Fibroblast of skin of abdomen (primary cell): ENCODE measurements around the gene SNAP29.
"Not testable (repeated sequence)": the region's sequence is repeated elsewhere in the genome, so short reads cannot be mapped to it uniquely, and the experiment has no call there.

Experiments
- DNase-seq: peaks from one replicate; pipeline ENCODE4 v3.0.0-alpha.2; 2013

Gene SNAP29

GRCh38 chr22:20935049-20935448 is 76.2 kb downstream of the SNAP29 start:
- not testable (repeated sequence) for DNase-seq

- not testable (repeated sequence) for DNase-seq
Measured at GRCh38 chr22:20935780-20936539, 77.2 kb downstream of the SNAP29 start.

- no peak for DNase-seq
Measured at GRCh38 chr22:20937031-20937793, 78.4 kb downstream of the SNAP29 start.

- no peak for DNase-seq
Measured at GRCh38 chr22:20937794-20938671, 79.2 kb downstream of the SNAP29 start.

- not testable (repeated sequence) for DNase-seq
Measured at GRCh38 chr22:20939457-20940185, 80.8 kb downstream of the SNAP29 start.

- peak; percentile 60 for DNase-seq
Measured at GRCh38 chr22:20940186-20940651, 81.4 kb downstream of the SNAP29 start.
